DMS53 (cell line): Measurements from ENCODE around the gene POPDC3.
"Not testable (repeated sequence)": the region's sequence is repeated elsewhere in the genome, so short reads cannot be mapped to it uniquely, and the experiment has no call there.

Experiments used
- DNase-seq: peaks from one replicate; lab custom pipeline; 2025; lab: John Stamatoyannopoulos, UW

The POPDC3 gene

GRCh38 chr6:105194591-105194990 lies 14.8 kb upstream of the POPDC3 start:
- no peak for DNase-seq

- no peak for DNase-seq
These were observed 14.3 kb upstream of the POPDC3 start for GRCh38 chr6:105194106-105194505.

GRCh38 chr6:105193647-105194046 lies 13.8 kb upstream of the POPDC3 start:
- no peak for DNase-seq

GRCh38 chr6:105192707-105193465 lies 13.1 kb upstream of the POPDC3 start:
- DNase-seq = no peak

GRCh38 chr6:105191351-105191750 lies 11.5 kb upstream of the POPDC3 start:
- no peak for DNase-seq

GRCh38 chr6:105189026-105189820 lies 9.4 kb upstream of the POPDC3 start:
- no peak for DNase-seq

- no peak for DNase-seq
These were observed 8.4 kb upstream of the POPDC3 start for GRCh38 chr6:105188251-105188650.

- DNase-seq = no peak
These were observed 6.8 kb upstream of the POPDC3 start for GRCh38 chr6:105186576-105186975.

GRCh38 chr6:105184921-105185320 lies 5.1 kb upstream of the POPDC3 start:
- DNase-seq = no peak

- DNase-seq = no peak
These were observed 2.2 kb upstream of the POPDC3 start for GRCh38 chr6:105181981-105182515.

- no peak for DNase-seq
These were observed 1.2 kb downstream of the POPDC3 start for GRCh38 chr6:105178636-105179035.

- peak; percentile 19 for DNase-seq
These were observed 1.7 kb downstream of the POPDC3 start for GRCh38 chr6:105178110-105178509.

- no peak for DNase-seq
These were observed 2.3 kb downstream of the POPDC3 start for GRCh38 chr6:105177556-105177955.

- DNase-seq = no peak
These were observed 5.3 kb downstream of the POPDC3 start for GRCh38 chr6:105174512-105174911.

GRCh38 chr6:105172515-105172914 lies 7.3 kb downstream of the POPDC3 start:
- not testable (repeated sequence) for DNase-seq

- DNase-seq = peak; percentile 5
These were observed 9.8 kb downstream of the POPDC3 start for GRCh38 chr6:105170059-105170458.

- DNase-seq = no peak
These were observed 11.9 kb downstream of the POPDC3 start for GRCh38 chr6:105167914-105168313.

- peak; percentile 83 for DNase-seq
These were observed 15.4 kb downstream of the POPDC3 start for GRCh38 chr6:105164418-105164817.

GRCh38 chr6:105163183-105163582 lies 16.6 kb downstream of the POPDC3 start:
- DNase-seq = no peak

GRCh38 chr6:105162377-105162776 lies 17.4 kb downstream of the POPDC3 start:
- DNase-seq = no peak

- DNase-seq = no peak
These were observed 18.4 kb downstream of the POPDC3 start for GRCh38 chr6:105161421-105161820.

- DNase-seq = no peak
These were observed 26.1 kb downstream of the POPDC3 start for GRCh38 chr6:105153676-105154075.

GRCh38 chr6:105152880-105153279 lies 26.9 kb downstream of the POPDC3 start:
- no peak for DNase-seq
